ENCODE data around the gene SLC25A30.
"Not testable (repeated sequence)": the region's sequence is repeated elsewhere in the genome, so short reads cannot be mapped to it uniquely, and the experiment has no call there.

GRCh38 chr13:45382739-45383138 is 35.4 kb downstream of the SLC25A30 start:
- TF ChIP-seq POLR2A (IDR thresholded peaks at IDR 0.05); CTCF (IDR thresholded peaks at IDR 0.05 in 8 of 11, conservative IDR thresholded peaks at IDR 0.05 in 3 of 11); POLR2AphosphoS5 (IDR thresholded peaks at IDR 0.05): not testable (repeated sequence)
